DMS153 treated with DMSO at 0.1 percent for 48 hours (cell line): Measurements from ENCODE around the gene OR5A1.

Source experiments
- DNase-seq: peaks from one replicate; lab custom pipeline; 2025; ENCODE audit not compliant: unreplicated experiment; lab: John Stamatoyannopoulos, UW

The OR5A1 gene

DNA sequence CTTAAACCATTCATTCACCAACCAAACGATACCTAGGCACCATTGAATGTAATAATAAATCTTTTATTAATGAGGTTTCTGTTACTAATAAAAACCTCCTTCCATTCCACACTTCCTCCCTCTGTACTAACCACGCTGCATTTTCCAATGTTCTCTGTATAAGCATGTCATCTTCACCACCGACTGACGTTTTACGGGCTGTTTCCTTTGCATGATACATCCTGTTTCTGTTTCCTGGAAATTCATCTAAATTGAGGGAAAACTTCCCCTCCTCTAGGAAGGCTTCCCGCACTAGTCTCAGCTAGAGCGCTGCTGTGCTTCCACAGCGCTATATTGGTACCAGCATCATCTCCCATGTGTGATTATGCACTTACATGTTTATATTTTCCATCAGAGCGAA lies 38.9 kb downstream of the OR5A1 start:
- no peak for DNase-seq

DNA sequence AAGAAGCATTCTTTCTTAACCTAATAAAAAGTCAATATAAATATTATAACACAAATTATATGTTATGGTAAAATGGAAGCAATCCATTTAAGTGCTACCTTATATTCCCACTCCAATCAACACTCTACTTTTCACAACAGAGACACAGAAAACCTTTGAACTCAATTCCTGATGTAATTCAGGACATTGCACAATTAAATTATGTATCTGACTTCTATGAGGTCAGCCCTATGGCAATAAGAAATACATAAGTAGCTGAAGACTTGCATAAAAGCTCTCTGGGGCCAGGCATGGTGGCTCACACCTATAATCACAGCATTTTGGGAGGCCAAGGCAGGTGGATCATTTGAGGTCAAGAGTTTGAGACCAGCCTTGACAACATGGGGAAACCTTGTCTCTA lies 43.6 kb downstream of the OR5A1 start:
- no peak for DNase-seq

DNA sequence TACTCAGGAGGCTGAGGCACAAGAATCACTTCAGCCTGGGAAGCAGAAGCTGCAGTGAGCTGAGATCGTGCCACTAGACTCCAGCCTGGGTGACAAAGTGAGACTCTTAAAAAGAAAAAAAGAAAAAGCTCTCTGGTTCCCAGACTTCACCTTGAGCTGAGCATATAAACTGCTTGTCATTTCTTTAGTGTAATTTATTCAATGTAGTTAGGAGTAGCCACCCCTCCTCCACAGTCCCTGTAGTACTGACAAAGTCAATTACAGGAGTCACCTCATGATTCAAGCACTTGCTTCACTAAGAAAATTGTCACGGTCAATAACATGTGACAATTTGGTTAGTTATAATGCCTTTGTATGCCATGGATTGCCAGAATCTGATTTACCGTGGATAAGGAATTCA lies 44.1 kb downstream of the OR5A1 start:
- DNase-seq: no peak
